Measurements from ENCODE around the gene SLC8A2. TPM values are rescaled to one million over a fixed set of nuclear protein-coding genes. Genes with fewer than 3 reads are reported as not detected.
A peak's percentile ranks its signal among the peaks of the same experiment; 100 is the strongest.
"Not testable (repeated sequence)": the region's sequence is repeated elsewhere in the genome, so short reads cannot be mapped to it uniquely, and the experiment has no call there.

SLC8A2 gene
- total and polyA plus RNA-seq, 9 donors = 0.04 to 0.49 (median 0.24) TPM

GRCh38 chr19:47486900-47487299, 15.2 kb upstream of the SLC8A2 start:
- no peak for DNase-seq
- 86% methylated on average over 3 of the region's 9 CpGs for WGBS (ENCODE audit: insufficient coverage)
- Histone ChIP-seq H3K36me3 (ENCODE audit: control insufficient read depth, insufficient read depth, low read length) (peaks cover 50% of the 10 kb centered on the region), H3K4me1 (ENCODE audit: control insufficient read depth, insufficient read depth, low read length) (peaks cover 54% of the 10 kb centered on the region), H3K27me3 (ENCODE audit: control insufficient read depth, insufficient read depth, low read length) (no peaks in the 10 kb centered on the region), H3K27ac (ENCODE audit: low read length) (peak overlapping the region; percentile 74), H3K4me3 (ENCODE audit: low read length) (no peak overlapping the region), H3K9me3 (replicated peaks; ENCODE audit: control insufficient read depth, low read depth, low read length) (no peaks in the 10 kb centered on the region)

- H3K27ac ChIP-seq (ENCODE audit: low read length) = peak overlapping the region; percentile 74
- WGBS (ENCODE audit: insufficient coverage) = 81% methylated on average over 5 of the region's 13 CpGs
- H3K36me3 ChIP-seq (ENCODE audit: control insufficient read depth, insufficient read depth, low read length) = peaks cover 44% of the 10 kb centered on the region
- DNase-seq; H3K9me3 ChIP-seq (replicated peaks; ENCODE audit: control insufficient read depth, low read depth, low read length); H3K4me3 ChIP-seq (ENCODE audit: low read length); H3K27me3 ChIP-seq (ENCODE audit: control insufficient read depth, insufficient read depth, low read length): not testable (repeated sequence)
- H3K4me1 ChIP-seq (ENCODE audit: control insufficient read depth, insufficient read depth, low read length) = peaks cover 48% of the 10 kb centered on the region
Observed at GRCh38 chr19:47486220-47486619, 14.5 kb upstream of the SLC8A2 start.

DNA sequence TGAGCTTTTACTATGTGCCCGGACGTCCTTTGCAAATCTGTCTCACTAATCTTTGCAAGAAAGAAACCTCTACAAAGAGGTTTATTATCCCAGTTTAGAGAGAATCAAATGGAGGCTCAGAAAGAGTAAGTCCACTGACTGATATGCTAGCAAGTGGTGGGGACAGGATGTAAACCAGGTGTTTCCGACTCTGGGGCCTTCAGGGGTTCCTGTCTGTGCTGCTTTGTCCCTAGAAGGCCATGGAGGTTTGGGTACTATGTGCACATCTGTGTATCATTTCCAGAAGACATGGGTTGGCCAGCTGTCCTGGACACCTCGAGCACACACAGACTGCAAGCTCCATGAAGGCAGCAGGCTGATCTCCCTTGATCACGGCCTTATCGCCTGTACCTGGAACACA, 13.5 kb upstream of the SLC8A2 start:
- peaks cover 43% of the 10 kb centered on the region for H3K4me1 ChIP-seq (ENCODE audit: control insufficient read depth, insufficient read depth, low read length)
- WGBS (ENCODE audit: insufficient coverage) = 96% methylated on average over 4 of the region's 6 CpGs
- H3K4me3 ChIP-seq (ENCODE audit: low read length) = no peak overlapping the region
- H3K27me3 ChIP-seq (ENCODE audit: control insufficient read depth, insufficient read depth, low read length) = no peaks in the 10 kb centered on the region
- H3K9me3 ChIP-seq (replicated peaks; ENCODE audit: control insufficient read depth, low read depth, low read length) = no peaks in the 10 kb centered on the region
- H3K27ac ChIP-seq (ENCODE audit: low read length) = peak overlapping the region; percentile 20
- no peak for DNase-seq
- peaks cover 34% of the 10 kb centered on the region for H3K36me3 ChIP-seq (ENCODE audit: control insufficient read depth, insufficient read depth, low read length)

DNA sequence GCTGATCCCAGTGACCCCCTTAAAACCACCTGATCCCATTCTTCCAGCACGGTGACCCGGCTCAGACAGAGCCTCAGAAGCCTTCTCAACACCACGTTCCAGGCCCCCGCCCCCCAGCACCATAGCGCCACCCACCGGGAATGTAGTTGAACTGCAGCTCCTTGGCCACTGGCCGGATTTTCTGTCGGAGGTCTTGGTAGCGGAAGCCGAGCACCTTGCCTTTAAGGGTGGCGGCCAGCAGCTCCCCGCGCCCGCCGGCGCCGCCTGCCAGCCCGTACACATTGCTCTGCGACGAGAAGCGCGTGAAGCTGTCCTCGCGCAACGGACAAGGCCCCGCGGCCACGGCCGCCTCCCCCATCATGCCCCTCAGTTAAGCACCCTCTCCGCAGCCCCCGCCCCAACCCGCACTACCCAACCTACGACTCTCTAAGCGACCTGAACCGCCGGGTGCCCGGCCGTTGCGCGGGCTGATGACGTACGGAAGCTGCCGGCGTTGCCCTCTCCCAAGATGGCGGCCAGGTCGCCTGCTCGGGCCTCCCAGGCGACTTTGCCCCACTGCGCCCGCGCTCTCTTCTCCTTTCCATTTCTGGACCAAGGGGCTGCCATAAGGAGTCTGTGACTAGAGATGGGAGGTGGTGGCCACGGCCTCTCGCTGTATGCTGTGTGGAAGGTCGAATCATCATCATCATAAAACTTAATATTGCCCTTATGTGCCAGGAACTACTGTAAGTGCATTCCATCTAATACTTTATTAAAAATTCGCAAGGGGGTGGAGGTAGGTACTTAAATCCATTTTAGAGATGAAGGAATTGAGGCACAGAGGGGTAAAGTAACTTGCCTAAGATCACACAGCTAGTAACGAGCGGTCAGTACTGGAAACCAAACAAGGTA, 12.4 kb upstream of the SLC8A2 start, which contains the start of gene KPTN:
Gene KPTN (minus strand): TSS at position 420 of the 891 bp plus-strand sequence. CDS start 59 bp downstream, at position 361.
- 1% methylated on average over 46 of the region's 57 CpGs for WGBS (ENCODE audit: insufficient coverage)
- Histone ChIP-seq H3K36me3 (ENCODE audit: control insufficient read depth, insufficient read depth, low read length) (peaks cover 23% of the 10 kb centered on the region), H3K4me1 (ENCODE audit: control insufficient read depth, insufficient read depth, low read length) (peaks cover 43% of the 10 kb centered on the region), H3K27ac (ENCODE audit: low read length) (peak within 1 kb of the TSS; percentile 92), H3K27me3 (ENCODE audit: control insufficient read depth, insufficient read depth, low read length) (no peaks in the 10 kb centered on the region), H3K9me3 (replicated peaks; ENCODE audit: control insufficient read depth, low read depth, low read length) (no peaks in the 10 kb centered on the region), H3K4me3 (ENCODE audit: low read length) (peak within 1 kb of the TSS; percentile 72)
- DNase-seq = peak; percentile 94

GRCh38 chr19:47483200-47483599, 11.5 kb upstream of the SLC8A2 start:
- Histone ChIP-seq H3K27ac (ENCODE audit: low read length) (no peak overlapping the region), H3K4me3 (ENCODE audit: low read length) (no peak overlapping the region), H3K36me3 (ENCODE audit: control insufficient read depth, insufficient read depth, low read length) (peaks cover 17% of the 10 kb centered on the region), H3K27me3 (ENCODE audit: control insufficient read depth, insufficient read depth, low read length) (no peaks in the 10 kb centered on the region), H3K4me1 (ENCODE audit: control insufficient read depth, insufficient read depth, low read length) (peaks cover 43% of the 10 kb centered on the region), H3K9me3 (replicated peaks; ENCODE audit: control insufficient read depth, low read depth, low read length) (no peaks in the 10 kb centered on the region)
- 83% methylated on average over 9 of the region's 15 CpGs for WGBS (ENCODE audit: insufficient coverage)
- no peak for DNase-seq

DNA sequence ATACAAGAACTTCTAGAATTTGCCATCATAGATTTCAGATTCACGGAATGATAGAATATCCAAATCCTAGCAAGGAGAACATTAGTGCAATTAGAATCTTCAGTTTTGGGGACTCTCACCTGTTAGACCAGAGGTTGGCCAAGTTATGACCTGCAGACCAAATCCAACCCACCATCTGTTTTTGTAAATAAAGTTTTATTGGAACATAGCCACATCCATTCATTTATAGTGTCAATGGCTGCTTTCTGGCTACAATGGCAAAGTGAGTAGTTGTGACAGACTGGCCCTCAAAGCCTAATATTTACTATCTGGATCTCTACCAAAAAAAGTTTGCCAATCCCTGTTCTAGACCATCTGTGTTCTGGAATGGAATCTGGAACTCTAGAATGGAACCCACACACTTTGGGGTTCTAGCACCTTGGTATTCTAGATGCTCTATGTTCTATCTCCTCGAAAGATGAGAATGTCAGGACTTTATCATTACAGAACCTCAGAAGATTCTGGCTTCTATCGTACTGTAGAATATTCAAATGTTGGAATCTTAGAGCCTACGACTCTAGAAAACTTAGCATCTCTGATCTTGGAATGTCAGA, 9.9 kb upstream of the SLC8A2 start:
- DNase-seq = no peak
- H3K27ac ChIP-seq (ENCODE audit: low read length) = no peak overlapping the region
- peaks cover 6% of the 10 kb centered on the region for H3K36me3 ChIP-seq (ENCODE audit: control insufficient read depth, insufficient read depth, low read length)
- no peaks in the 10 kb centered on the region for H3K27me3 ChIP-seq (ENCODE audit: control insufficient read depth, insufficient read depth, low read length)
- 100% methylated on average over 1 of the region's 4 CpGs for WGBS (ENCODE audit: insufficient coverage)
- H3K4me1 ChIP-seq (ENCODE audit: control insufficient read depth, insufficient read depth, low read length) = peaks cover 28% of the 10 kb centered on the region
- no peak overlapping the region for H3K4me3 ChIP-seq (ENCODE audit: low read length)
- H3K9me3 ChIP-seq (replicated peaks; ENCODE audit: control insufficient read depth, low read depth, low read length) = no peaks in the 10 kb centered on the region

DNA sequence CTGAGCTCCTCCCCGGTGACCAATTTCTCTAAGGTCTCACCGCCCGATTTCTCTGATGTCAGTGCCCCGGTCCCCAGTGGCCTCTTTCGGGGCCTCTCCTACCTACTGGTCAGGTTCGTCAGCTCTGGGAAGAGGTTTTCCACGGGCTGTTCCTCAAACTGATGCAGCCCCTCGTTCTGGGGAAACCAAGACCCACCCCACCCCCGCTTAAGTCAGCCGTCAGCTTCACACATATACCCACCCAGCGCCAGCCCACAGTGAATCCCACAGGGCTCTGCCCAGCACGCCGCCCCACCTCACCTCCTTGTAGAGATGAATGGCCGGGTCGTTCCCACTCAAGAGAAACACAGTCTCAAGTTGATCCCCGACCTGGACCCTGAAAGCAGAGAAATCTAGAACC, 9.0 kb upstream of the SLC8A2 start:
- no peaks in the 10 kb centered on the region for H3K9me3 ChIP-seq (replicated peaks; ENCODE audit: control insufficient read depth, low read depth, low read length)
- H3K4me1 ChIP-seq (ENCODE audit: control insufficient read depth, insufficient read depth, low read length) = peaks cover 19% of the 10 kb centered on the region
- H3K4me3 ChIP-seq (ENCODE audit: low read length) = no peak overlapping the region
- DNase-seq = no peak
- peaks cover 5% of the 10 kb centered on the region for H3K36me3 ChIP-seq (ENCODE audit: control insufficient read depth, insufficient read depth, low read length)
- H3K27me3 ChIP-seq (ENCODE audit: control insufficient read depth, insufficient read depth, low read length) = no peaks in the 10 kb centered on the region
- no peak overlapping the region for H3K27ac ChIP-seq (ENCODE audit: low read length)
- 82% methylated on average over 15 of the region's 16 CpGs for WGBS (ENCODE audit: insufficient coverage)

DNA sequence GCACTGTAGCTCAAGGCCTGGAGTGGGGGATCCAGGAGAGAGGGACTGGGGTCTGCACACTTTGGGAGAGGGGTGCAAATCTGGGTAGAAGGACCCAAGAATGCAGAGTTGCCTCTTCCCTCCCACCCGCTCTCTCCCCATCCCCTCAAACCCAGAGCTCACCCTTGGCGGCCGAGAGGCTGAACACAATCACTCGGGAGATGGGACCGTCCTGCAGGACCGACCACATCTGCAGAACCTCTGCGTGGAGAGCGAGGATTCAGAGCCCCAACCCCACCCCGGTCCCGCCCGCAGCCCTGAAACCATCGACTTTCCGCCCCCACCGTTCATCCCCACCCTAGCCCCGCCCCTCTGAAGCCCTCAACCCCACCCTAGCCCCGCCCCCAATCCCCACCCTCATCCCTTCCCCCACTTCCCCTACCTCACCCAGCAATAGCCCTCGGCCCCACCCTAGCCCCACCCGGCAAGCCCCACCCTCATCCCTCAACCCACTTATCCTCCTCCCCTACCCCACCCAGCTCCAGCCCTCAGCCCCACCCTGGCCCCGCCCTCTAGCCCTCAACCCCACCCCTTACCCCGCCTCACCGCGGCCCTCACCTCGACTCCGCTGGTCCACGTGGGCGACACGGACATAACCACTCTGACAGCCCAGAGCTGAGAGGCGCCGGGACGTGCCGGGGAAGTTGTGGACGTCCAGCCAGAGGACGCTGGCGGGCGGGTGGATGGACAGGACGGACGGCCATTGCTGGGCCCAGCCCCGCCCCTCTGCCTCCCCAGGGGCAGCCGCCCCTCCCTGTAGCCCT, 8.2 kb upstream of the SLC8A2 start:
- no peaks in the 10 kb centered on the region for H3K9me3 ChIP-seq (replicated peaks; ENCODE audit: control insufficient read depth, low read depth, low read length)

DNA sequence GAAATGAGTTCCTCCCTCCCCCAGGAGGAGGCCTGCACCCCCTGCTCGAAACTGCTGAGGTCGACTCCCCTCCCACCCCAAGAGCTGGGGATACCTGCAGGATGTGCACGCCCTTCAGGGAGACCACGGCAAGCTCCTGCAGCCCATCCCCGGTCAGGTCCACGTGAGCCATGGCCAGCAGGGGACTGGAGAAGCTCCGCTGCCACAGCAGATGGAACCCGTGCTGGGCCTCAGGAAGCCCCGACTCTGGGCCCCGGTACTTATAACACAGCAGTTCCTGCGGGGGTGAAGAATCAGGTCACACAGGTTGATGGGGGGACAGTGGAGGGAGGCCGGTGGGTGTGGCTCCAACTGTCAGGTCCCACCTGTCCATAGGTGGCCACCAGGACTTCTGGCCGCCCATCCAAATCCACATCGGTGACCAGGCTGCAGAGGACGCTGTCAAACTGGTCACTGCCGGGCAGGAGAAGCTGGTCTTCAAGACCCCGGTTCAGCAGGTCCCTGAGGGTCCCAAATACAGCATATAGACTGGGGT, 4.8 kb upstream of the SLC8A2 start:
- Histone ChIP-seq H3K27me3 (ENCODE audit: control insufficient read depth, insufficient read depth, low read length) (peaks cover 12% of the 10 kb centered on the region), H3K9me3 (replicated peaks; ENCODE audit: control insufficient read depth, low read depth, low read length) (no peaks in the 10 kb centered on the region), H3K4me1 (ENCODE audit: control insufficient read depth, insufficient read depth, low read length) (peaks cover 6% of the 10 kb centered on the region), H3K4me3 (ENCODE audit: low read length) (no peak overlapping the region), H3K36me3 (ENCODE audit: control insufficient read depth, insufficient read depth, low read length) (peaks cover 6% of the 10 kb centered on the region), H3K27ac (ENCODE audit: low read length) (no peak overlapping the region)
- no peak for DNase-seq
- 79% methylated on average over 14 of the region's 17 CpGs for WGBS (ENCODE audit: insufficient coverage)

More for the DNA sequence above, 8.2 kb upstream of the SLC8A2 start:
- Histone ChIP-seq H3K4me1 (ENCODE audit: control insufficient read depth, insufficient read depth, low read length) (peaks cover 11% of the 10 kb centered on the region), H3K36me3 (ENCODE audit: control insufficient read depth, insufficient read depth, low read length) (peaks cover 5% of the 10 kb centered on the region), H3K27me3 (ENCODE audit: control insufficient read depth, insufficient read depth, low read length) (no peaks in the 10 kb centered on the region), H3K27ac (ENCODE audit: low read length) (no peak overlapping the region), H3K4me3 (ENCODE audit: low read length) (no peak overlapping the region)
- DNase-seq = no peak
- WGBS (ENCODE audit: insufficient coverage) = 9% methylated on average over 28 of the region's 39 CpGs

Measured in muscle of leg (tissue), 11 donors.